GM12874 (cell line): ENCODE results near the gene LRRC56.

Experiments used
- TF ChIP-seq, protein P1 (sequence below): IDR thresholded peaks from 2 replicates; pipeline ENCODE4 v1.5.1; 2011; ENCODE audit warnings: low read depth, mild to moderate bottlenecking, control low read depth, low read length, moderate library complexity; ENCODE audit not compliant: insufficient read depth

The LRRC56 gene

DNA sequence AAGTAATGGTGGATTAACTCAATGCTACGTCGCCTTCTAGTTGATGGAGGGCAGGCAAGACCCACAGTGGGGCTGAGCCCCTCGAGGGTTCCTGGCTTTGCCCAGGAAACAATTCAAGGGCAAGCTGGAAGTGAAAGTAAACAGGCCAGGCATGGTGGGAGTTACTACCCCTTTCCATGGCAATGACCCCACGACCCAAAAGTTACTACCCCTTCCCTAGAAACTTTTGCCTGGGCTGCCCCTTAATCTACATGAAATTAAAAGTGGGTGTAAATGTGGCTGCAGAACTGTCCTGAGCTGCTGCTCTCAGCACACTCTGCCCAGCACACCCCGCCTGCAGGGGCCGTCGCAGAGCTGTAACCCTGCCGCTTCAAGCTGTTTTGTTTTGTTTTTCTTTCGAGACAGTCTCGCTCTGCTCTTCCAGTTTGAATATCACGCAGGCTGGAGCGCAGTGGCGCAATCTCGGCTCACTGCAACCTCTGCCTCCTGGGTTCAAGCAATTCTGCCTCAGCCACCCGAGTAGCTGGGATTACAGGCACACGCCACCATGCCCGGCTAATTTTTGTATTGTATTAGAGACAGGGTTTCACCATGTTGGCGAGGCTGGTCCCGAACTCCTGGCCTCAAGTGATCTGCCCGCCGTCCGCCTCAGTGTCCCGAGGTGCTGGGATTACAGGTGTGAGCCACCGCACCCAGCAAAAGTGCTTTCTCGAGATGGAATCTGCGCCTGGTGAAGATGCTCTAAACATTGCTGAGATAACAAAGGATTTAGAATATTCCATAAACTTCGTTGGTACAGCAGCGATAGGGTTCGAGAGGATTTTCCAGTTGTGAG, 24.3 kb upstream of the LRRC56 start:
- TF ChIP-seq, protein P1, sequence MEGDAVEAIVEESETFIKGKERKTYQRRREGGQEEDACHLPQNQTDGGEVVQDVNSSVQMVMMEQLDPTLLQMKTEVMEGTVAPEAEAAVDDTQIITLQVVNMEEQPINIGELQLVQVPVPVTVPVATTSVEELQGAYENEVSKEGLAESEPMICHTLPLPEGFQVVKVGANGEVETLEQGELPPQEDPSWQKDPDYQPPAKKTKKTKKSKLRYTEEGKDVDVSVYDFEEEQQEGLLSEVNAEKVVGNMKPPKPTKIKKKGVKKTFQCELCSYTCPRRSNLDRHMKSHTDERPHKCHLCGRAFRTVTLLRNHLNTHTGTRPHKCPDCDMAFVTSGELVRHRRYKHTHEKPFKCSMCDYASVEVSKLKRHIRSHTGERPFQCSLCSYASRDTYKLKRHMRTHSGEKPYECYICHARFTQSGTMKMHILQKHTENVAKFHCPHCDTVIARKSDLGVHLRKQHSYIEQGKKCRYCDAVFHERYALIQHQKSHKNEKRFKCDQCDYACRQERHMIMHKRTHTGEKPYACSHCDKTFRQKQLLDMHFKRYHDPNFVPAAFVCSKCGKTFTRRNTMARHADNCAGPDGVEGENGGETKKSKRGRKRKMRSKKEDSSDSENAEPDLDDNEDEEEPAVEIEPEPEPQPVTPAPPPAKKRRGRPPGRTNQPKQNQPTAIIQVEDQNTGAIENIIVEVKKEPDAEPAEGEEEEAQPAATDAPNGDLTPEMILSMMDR, result no peak

DNA sequence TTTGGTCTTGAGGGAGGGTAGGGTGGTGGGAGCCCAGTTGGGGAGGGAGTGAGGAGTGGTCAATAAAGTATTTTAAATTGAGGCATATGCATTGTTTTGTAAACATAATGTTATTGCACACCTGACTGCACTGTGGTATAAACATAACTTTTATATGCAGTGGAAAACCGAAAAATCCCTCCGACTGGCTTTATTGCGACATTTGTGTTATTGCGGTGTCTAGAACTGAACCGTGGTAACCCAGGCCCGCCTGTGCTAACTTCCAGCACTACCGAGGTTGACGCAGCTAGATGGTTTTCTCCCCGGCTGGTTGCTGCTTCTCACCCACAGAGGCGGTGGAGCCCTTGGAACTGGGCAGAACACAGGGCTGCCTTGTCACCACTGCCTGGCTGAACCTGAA, 22.7 kb upstream of the LRRC56 start:
- TF ChIP-seq, protein P1, result no peak

DNA sequence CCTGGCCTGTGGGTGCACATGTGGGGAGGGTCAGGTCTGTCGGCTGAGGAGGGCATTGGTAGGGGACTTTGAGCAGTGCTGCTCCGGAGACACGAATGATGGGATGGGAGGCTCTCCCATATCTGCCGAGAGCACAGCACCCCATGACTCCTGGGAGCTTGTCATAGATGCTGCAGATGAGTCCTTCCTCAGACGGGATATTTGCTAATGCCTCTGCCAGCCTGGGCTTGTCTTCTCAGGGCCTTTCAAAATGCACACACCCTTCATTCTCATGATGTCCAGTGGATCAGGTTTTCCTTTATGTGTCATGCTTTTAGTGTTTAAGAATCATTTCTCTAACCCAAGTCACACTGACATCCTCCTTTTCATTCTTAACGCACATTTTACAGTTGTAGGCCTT, 22.2 kb upstream of the LRRC56 start:
- TF ChIP-seq, protein P1, result no peak

DNA sequence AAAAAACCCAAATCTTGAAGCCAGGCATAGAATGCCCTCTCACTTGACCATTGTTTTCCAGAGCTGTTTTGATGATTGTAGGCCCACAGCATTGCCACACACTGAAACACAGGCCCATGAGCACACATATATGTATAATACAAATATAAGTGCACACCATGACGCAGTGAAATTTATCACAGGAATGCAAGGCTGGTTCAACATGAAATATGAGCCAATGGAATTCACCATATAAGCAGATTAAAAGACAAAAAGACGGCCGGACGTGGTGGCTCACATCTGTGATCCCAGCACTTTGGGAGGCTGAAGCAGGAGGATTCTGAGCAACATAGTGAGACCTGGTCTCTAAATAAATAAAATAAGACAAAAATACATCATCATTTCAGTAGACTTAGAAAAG, 20.9 kb upstream of the LRRC56 start:
- TF ChIP-seq, protein P1, result no peak

DNA sequence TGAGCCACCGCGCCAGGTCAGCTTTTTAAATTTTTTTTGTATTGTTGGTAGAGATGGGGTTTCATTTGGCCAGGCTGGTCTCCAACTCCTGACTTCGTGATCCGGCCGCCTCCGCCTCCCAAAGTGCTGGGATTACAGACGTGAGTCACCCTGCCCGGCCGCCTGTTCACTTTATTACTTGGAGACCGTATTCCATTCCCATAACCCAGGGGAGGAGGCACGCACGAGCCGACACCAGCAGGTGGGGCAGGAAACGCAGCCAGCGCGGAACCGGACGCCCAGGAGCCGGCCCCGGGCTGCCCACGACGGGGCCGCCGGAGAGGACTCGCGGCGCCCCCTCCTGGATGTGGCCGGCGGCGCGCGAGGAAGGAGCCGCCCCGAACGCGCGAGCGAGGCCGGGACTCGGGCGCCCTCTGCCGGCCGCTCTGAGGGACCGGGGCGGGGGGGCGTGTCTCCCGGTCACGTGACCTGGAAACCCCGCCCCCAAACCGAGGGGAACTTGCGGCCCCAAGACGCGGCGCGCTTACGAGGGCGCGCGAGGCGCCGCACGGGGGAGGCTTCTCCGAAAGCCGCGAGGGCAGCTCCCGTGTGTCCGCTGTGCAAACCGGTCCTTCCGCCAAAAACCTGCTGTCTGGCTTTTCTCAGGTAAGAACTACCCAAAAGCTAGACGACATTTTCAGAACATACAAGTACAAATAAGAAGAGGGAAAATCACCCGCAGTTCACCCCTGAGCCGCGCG, 18.7 kb upstream of the LRRC56 start:
- TF ChIP-seq, protein P1, result peak; percentile 94

DNA sequence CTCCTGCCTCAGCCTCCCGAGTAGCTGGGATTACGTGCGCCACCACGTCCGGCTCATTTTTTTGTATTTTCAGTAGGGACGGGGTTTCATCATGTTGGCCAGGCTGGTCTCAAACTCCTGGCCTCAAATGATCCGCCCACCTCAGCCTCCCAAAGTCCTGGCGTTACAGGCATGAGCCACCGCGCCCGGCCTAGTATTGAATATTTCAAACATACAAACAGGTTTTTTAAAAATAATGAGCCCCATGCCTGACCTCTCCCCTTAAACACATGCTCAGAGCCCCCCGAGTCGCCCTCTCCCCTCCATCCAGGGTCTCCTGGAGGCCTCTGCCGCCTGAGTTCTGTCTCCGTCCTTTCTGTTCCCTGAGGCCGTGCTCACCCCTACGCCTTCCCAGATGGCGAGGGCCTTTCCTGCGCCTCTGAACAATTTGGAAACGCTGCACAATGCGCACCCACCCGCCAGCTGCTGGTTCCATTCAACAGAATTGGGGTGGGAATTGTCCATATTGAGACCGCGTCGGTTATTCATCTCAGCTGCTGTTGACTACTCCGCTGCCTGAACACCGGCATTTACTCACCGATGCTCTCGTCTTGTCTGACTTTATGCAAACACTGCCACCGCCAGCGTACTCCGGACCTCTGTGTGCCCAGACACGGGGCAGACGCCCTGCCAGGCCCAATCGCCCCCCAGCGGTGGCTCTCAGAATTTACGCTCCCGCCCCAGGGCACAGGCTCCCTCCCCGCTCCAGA, 16.7 kb upstream of the LRRC56 start:
- TF ChIP-seq, protein P1, result no peak

DNA sequence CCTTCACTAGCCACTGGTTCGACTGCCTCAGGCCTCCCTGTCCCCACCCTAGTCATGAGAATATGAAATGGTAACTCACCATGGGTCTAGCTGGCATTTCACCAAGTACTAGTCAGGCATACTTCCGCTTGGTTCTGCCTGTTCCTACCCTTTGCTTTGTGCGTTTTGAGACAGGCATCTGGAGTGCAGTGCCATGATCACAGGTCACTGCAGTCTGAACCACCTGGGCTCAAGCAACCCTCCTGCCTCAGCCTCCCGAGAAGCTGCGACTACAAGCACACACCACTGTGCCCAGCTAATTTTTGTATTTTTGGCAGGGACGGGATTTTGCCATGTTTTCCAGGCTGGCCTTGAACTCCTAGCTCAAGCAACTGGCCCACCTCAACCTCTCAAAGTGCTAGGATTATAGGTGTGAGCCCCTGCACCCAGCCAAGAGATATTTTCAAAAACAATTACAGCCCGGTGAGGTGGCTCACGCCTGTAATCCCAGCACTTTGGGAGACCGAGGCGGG, 16.1 kb upstream of the LRRC56 start:
- TF ChIP-seq, protein P1, result no peak
